GM21737 (cell line): ENCODE measurements around the gene ATP11B.
A peak's percentile ranks its signal among the peaks of the same experiment; 100 is the strongest.

ENCODE experiments used
- ATAC-seq: cut with Tn5 transposase; IDR thresholded peaks from one replicate; pipeline ENCODE4 v1.9.1; 2021; ENCODE audit warnings: mild to moderate bottlenecking, moderate library complexity; ENCODE audit not compliant: unreplicated experiment

ATP11B gene

GRCh38 chr3:182948305-182948704, 155.0 kb downstream of the ATP11B start:
- ATAC-seq: no peak

DNA sequence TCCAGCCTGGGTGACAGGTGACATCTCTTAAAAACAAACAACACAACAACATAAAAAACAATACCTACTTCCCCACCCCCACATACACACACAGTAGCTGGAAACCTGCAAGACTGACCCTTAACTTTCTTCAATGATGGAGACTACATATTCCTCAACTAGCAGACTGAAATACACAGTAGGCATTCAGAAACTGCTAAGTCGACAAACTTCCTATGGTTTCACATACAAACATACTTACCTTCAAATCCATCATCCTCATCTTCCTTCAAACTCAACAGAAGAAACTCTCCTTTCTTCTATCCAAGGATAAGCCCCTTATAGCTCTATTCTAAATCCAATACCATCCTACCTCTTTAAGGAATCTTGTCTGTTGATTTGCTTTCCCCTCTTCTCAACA, 156.4 kb downstream of the ATP11B start:
- ATAC-seq: no peak

DNA sequence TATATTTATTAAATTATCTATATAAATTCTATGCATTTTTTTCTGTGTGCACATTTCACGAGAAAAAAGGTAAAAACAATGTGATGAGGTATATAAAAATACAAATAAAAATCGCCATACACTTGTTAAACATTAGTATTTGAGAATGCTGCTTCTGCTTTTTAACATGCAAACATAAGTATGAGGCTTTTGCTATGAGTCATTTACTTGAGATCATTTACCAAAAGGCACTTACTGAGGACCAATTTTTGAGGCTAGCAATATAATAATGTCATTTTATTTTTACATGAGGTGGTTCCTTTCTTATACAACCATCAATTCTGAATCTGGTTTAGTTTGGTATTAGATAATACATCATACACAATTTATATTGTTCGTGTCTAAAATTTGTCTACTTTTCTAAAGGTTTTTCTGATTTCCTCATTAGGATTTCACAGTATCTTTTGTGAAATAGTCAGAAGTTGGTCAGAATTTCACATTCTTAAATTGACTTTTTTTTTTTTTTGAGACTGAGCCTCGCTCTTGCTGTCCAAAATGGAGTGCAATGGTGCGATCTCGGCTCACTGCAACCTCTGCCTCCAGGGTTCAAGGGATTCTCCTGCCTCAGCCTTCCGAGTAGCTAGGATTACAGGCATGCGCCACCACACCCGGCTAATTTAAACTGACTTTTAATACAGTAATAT, 161.4 kb downstream of the ATP11B start:
- peak; percentile 95 for ATAC-seq

DNA sequence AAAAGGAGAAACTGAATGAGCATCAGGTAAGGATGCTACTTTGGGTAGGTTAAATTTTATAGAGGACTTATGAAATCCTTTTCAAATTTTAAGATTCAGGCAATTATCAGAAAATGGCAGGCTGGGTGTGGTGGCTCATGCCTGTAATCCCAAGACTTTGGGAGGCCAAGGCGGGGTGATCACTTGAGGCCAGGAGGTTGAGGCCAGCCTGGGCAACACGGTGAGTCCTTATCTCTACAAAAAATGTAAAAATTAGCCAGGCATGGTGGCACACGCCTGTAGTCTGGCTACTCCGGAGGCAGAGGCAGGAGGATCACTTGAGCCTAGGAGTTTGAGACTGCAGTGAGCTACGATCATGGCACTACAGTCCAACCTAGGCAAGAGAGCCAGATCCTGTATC, 163.9 kb downstream of the ATP11B start:
- no peak for ATAC-seq

- ATAC-seq: no peak
Observed at GRCh38 chr3:182957676-182958266, 164.5 kb downstream of the ATP11B start.

- ATAC-seq: no peak
Observed at GRCh38 chr3:182959474-182960350, 166.4 kb downstream of the ATP11B start.

- no peak for ATAC-seq
Observed at GRCh38 chr3:182962166-182962565, 168.9 kb downstream of the ATP11B start.

DNA sequence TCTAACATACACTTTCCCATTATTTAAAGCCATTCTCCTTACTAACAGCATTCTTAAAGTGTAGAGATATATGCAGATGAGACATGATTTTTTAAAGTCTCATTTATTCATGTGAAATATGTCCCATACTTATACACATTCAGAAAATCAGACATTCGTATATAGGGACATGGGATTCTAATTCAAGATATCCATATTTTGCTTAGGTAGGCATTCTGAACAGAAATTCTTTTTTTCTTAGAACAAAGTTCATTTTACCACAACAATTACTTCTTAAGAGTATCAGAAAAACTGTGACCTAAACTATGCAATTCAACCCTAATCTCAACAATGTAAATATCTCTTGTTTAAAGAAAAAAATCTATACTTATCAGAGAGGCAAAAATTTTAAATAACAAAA, 170.9 kb downstream of the ATP11B start:
- no peak for ATAC-seq

DNA sequence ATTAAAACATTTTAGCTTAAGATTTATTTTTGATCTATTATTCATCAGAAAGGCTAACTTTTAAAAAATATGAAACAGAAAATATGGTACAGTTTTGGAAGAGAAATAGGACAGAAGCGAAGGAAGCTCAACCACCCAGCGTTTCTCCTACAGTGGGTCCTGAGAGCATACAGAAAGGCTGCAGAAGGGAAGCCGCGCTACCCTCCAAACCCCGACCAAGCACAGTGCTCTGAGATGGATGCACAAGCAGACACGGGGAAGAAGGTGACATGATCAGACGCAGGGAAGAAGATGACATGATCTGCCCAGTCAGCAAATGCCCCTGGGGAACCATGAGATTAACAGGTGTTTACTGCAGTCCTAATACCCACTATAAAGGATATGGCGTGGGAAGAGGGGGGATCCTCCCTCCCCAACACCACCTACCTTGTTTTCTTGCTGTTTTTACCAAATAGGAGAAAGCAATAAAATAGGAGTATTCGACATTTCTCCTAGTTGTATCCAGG, 172.6 kb downstream of the ATP11B start:
- no peak for ATAC-seq

- ATAC-seq: peak; percentile 66
Observed at GRCh38 chr3:182967218-182968204, 174.2 kb downstream of the ATP11B start.

DNA sequence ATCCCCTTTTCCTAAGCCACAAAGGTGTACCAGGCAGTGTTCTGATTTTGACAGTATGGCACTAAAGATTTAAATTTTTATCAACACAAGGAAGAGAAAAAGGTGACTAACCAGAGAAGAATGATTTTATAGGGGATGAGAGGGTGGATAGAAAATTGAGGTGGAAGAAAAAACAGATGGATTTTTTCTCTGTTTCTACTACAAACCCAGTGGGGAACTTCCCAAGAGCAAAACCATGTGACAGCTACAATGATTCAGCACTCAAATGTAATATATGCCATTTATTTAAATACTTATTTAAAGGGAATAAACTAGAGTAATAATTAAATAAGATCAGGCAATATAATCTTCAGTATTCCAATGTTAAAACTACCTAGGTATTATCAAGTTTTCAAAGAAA, 176.0 kb downstream of the ATP11B start:
- ATAC-seq: no peak

DNA sequence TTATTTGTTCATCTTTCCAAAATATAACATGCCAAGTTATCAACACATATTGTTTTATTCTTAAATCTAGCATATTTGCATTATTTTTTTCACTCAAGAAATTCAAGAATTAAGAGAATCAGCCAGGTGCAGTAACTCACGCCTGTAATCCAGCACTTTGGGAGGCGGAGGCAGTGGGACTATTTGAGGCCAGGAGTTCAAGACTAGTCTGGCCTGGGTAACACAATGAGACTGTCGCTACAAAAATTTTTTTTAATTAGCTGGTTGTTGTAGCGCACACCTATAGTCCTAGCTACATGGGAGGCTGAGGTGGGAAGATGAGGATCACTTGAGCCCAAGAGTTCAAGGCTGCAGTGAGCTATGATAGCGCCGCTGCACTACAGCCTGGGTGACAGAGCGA, 176.5 kb downstream of the ATP11B start:
- no peak for ATAC-seq

GRCh38 chr3:182970811-182971418, 177.6 kb downstream of the ATP11B start:
- ATAC-seq: no peak
